OCI-LY7 (cell line): ENCODE results near the gene CA9. TPM values are rescaled to one million over a fixed set of nuclear protein-coding genes. Genes with fewer than 3 reads are reported as not detected.
"Not testable (repeated sequence)": the region's sequence is repeated elsewhere in the genome, so short reads cannot be mapped to it uniquely, and the experiment has no call there.

Experiments used
- BruUV-seq: library from RNA; stranded (reverse); fragments of 400-500 nt; replicated peaks from 2 replicates; lab custom pipeline; 2021; lab: Mats Ljungman, UMichigan
- CTCF ChIA-PET: fragments of 300-600 bp; sonication (Branson Sonifier 250); formaldehyde crosslinking; loops from one replicate; lab custom pipeline; 2022; ENCODE audit warnings: antibody characterized with exemption; ENCODE audit not compliant: unreplicated experiment; lab: Charles Lee
- POLR2A ChIA-PET: fragments of 300-600 bp; sonication (Branson Sonifier 250); formaldehyde crosslinking; loops from one replicate; lab custom pipeline; 2022; ENCODE audit warnings: antibody characterized with exemption; lab: Charles Lee
- DNase-seq: peaks from one replicate; pipeline ENCODE4 v3.0.0-alpha.2; 2015; ENCODE audit warnings: low spot score
- H2AFZ ChIP-seq: fragments of 200-600 bp; sonication (generic), shearing (Covaris generic); 2 replicates; pipeline ENCODE4 v1.6.1; 2014; ENCODE audit warnings: mild to moderate bottlenecking, antibody characterized with exemption, low read length, moderate library complexity
- H3K27ac ChIP-seq: fragments of 200-600 bp; sonication (generic); 2 replicates; pipeline ENCODE4 v1.5.1; 2014; ENCODE audit warnings: mixed run types, low read depth, mild to moderate bottlenecking, moderate library complexity, low read length, inconsistent platforms; ENCODE audit not compliant: poor library complexity, severe bottlenecking
- H3K36me3 ChIP-seq: fragments of 200-600 bp; sonication (generic); 2 replicates; pipeline ENCODE4 v1.6.1; 2014; ENCODE audit warnings: mild to moderate bottlenecking, antibody characterized with exemption, low read length, moderate library complexity, mixed read lengths; ENCODE audit not compliant: insufficient read depth
- H3K4me1 ChIP-seq: fragments of 200-600 bp; sonication (generic); 2 replicates; pipeline ENCODE4 v1.5.1; 2014; ENCODE audit warnings: mild to moderate bottlenecking, low read length; ENCODE audit not compliant: insufficient read depth, poor library complexity, severe bottlenecking
- H3K4me2 ChIP-seq: fragments of 200-600 bp; sonication (generic); 2 replicates; pipeline ENCODE4 v1.6.1; 2014; ENCODE audit warnings: mild to moderate bottlenecking, low read length
- H3K4me3 ChIP-seq: fragments of 200-600 bp; sonication (generic); 2 replicates; pipeline ENCODE4 v1.5.1; 2014; ENCODE audit warnings: mild to moderate bottlenecking, low read depth, low read length; ENCODE audit not compliant: poor library complexity, severe bottlenecking
- H3K79me2 ChIP-seq: fragments of 200-600 bp; sonication (generic); 2 replicates; pipeline ENCODE4 v1.6.1; 2016; ENCODE audit warnings: low read depth, mild to moderate bottlenecking, low read length, moderate library complexity, mixed read lengths; ENCODE audit not compliant: insufficient read depth
- H3K9me2 ChIP-seq: fragments of 200-600 bp; sonication (generic); 2 replicates; pipeline ENCODE4 v1.6.1; 2016; ENCODE audit warnings: mild to moderate bottlenecking, low read length, mixed read lengths; ENCODE audit not compliant: insufficient read depth
- H3K9me3 ChIP-seq: fragments of 200-600 bp; sonication (generic); 2 replicates; pipeline ENCODE4 v1.6.1; 2014; ENCODE audit warnings: mild to moderate bottlenecking, mixed run types, low read length, mixed read lengths
- H4K20me1 ChIP-seq: fragments of 200-600 bp; sonication (generic); 2 replicates; pipeline ENCODE4 v1.6.1; 2014; ENCODE audit warnings: mild to moderate bottlenecking, antibody characterized with exemption, low read length, moderate library complexity, mixed read lengths; ENCODE audit not compliant: insufficient read depth
- EZH2phosphoT487 ChIP-seq: fragments of 200-600 bp; sonication (generic); IDR thresholded peaks from 2 replicates; pipeline ENCODE4 v1.6.1; 2018; ENCODE audit warnings: low read depth, borderline replicate concordance, mild to moderate bottlenecking, mixed run types, antibody characterized with exemption, low read length, moderate library complexity, mixed read lengths
- intact Hi-C: fragments of 100-400 bp; cut with micrococcal nuclease; formaldehyde crosslinking; loops from one replicate; pipeline ENCODE4 v1.10.0; 2022; ENCODE audit not compliant: unreplicated experiment
- total RNA-seq, 2 experiments: library from RNA; depleted of rRNA in 1 of 2; stranded (reverse); fragments of >200 nt in 1 of 2; shearing (Covaris generic) in 1 of 2; gene quantifications; 2 replicates each; pipeline ENCODE4 v1.2.3, GENCODE V29; 2014 to 2022
- TF ChIP-seq, protein P1 (sequence below): fragments of 200-600 bp; sonication (generic); conservative IDR thresholded peaks from 2 replicates; pipeline ENCODE4 v1.5.1; 2014; ENCODE audit warnings: mild to moderate bottlenecking, antibody characterized with exemption, low read length, moderate library complexity, mixed read lengths

The CA9 gene
- total RNA-seq, 2 experiments from 2014 or later = 0.16 TPM; not detected in 1

DNA sequence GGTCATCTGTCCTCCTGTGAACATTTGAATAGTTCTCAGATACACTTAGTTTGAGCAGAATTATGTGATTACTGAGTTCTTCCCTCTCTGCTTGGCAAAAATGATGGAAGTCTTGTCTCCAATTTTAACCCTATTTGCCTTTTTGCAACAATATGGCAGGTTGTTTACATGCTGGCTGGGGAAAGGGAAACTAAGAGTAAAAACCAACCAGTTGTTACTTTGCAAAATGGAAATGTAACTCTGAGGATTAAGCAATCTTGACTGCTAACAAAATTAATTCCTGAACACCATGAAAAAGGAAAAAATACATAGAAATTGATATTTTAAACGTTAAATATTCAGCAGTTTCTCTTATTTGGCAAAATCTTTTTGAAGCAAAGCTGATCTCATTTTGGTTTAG lies 34.1 kb upstream of the CA9 start:
- H3K79me2 ChIP-seq = no peaks in the 10 kb centered on the region
- H3K9me3 ChIP-seq = peaks cover 9% of the 10 kb centered on the region; the same call in 1 of the 2 replicates
- no peak for TF ChIP-seq EZH2phosphoT487
- TF ChIP-seq, protein P1, sequence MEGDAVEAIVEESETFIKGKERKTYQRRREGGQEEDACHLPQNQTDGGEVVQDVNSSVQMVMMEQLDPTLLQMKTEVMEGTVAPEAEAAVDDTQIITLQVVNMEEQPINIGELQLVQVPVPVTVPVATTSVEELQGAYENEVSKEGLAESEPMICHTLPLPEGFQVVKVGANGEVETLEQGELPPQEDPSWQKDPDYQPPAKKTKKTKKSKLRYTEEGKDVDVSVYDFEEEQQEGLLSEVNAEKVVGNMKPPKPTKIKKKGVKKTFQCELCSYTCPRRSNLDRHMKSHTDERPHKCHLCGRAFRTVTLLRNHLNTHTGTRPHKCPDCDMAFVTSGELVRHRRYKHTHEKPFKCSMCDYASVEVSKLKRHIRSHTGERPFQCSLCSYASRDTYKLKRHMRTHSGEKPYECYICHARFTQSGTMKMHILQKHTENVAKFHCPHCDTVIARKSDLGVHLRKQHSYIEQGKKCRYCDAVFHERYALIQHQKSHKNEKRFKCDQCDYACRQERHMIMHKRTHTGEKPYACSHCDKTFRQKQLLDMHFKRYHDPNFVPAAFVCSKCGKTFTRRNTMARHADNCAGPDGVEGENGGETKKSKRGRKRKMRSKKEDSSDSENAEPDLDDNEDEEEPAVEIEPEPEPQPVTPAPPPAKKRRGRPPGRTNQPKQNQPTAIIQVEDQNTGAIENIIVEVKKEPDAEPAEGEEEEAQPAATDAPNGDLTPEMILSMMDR = no peak
- no peak for DNase-seq
- intact Hi-C loops = no loop called here
- H2AFZ ChIP-seq = peak overlapping the region; percentile 1; the same call in 1 of the 2 replicates
- no TSS peak for BruUV-seq
- H3K4me3 ChIP-seq = no peak overlapping the region
- H3K4me2 ChIP-seq = peak overlapping the region; percentile 58
- H3K9me2 ChIP-seq = no peaks in the 10 kb centered on the region
- H4K20me1 ChIP-seq = no peaks in the 10 kb centered on the region
- ChIA-PET CTCF (interaction anchor here (2.3 kb wide), 1 partner anchor 9 kb away, joined by 5 read pairs; no protein-coding TSS in a partner anchor), POLR2A (interaction anchor here (0.7 to 3.1 kb wide), 7 partner anchors 8 to 248 kb away, joined by 3 to 17 read pairs (median 6); partner anchors contain the start of genes CCDC107, CD72, RMRP and SIT1)
- peaks cover 36% of the 10 kb centered on the region for H3K36me3 ChIP-seq
- peak overlapping the region; percentile 72 for H3K27ac ChIP-seq
- peaks cover 57% of the 10 kb centered on the region for H3K4me1 ChIP-seq

- DNase-seq, BruUV-seq, CTCF ChIA-PET, H2AFZ ChIP-seq, H3K79me2 ChIP-seq, H3K4me2 ChIP-seq, H4K20me1 ChIP-seq, H3K4me3 ChIP-seq, H3K27ac ChIP-seq, H3K9me2 ChIP-seq, H3K9me3 ChIP-seq, intact Hi-C loops: not testable (repeated sequence)
- peaks cover 37% of the 10 kb centered on the region for H3K36me3 ChIP-seq
- POLR2A ChIA-PET = interaction anchor here (0.7 to 3.1 kb wide), 6 partner anchors 9 to 550 kb away, joined by 3 to 17 read pairs (median 4); partner anchors contain the start of genes CCDC107, RMRP and SIT1
- peaks cover 52% of the 10 kb centered on the region for H3K4me1 ChIP-seq
Measured at GRCh38 chr9:35640431-35640830, 33.3 kb upstream of the CA9 start.

DNA sequence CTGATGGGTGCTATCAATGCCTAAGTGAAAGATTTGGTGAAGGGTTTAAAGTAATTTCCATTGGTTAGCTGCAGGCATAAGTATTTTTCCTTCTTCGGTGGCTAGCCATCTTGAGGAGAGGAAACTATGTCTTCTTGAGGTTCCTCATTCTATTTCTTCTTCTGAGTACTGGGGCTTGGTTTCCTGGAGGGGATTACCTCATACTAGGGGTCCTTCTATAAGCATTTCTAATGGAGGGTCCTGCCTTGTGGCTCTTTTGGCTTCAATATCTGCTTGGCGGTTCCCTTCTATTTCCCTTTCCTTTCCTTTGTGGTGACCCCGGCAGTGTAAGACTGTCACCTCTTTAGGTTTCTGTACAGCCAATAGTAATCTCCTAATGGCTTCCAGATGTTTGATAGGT lies 32.2 kb upstream of the CA9 start:
- BruUV-seq, H3K9me3 ChIP-seq, H3K79me2 ChIP-seq, POLR2A ChIA-PET, CTCF ChIA-PET, intact Hi-C loops, H3K4me2 ChIP-seq, H3K27ac ChIP-seq, H3K9me2 ChIP-seq, H2AFZ ChIP-seq, H3K4me3 ChIP-seq, H4K20me1 ChIP-seq, DNase-seq: not testable (repeated sequence)
- Histone ChIP-seq H3K4me1 (peaks cover 52% of the 10 kb centered on the region), H3K36me3 (peaks cover 37% of the 10 kb centered on the region)
